ENCODE measurements around the gene TBC1D9.

TBC1D9 gene

GRCh38 chr4:140675599-140676231, 80.5 kb downstream of the TBC1D9 start:
- no peak for DNase-seq
- Histone ChIP-seq H3K27me3 (replicated peaks; ENCODE audit: insufficient read depth, low read length) (no peaks in the 10 kb centered on the region), H3K9me3 (replicated peaks; ENCODE audit: insufficient read depth, low read length) (no peaks in the 10 kb centered on the region), H3K4me2 (ENCODE audit: low read depth, low read length) (no peak overlapping the region), H3F3A (ENCODE audit: insufficient read depth, low read length) (no peaks in the 10 kb centered on the region), H3K4me1 (ENCODE audit: low read length) (no peaks in the 10 kb centered on the region), H3K4me3 (ENCODE audit: low read length) (no peak overlapping the region), H2AFZ (ENCODE audit: low read length) (no peak overlapping the region), H4K20me1 (ENCODE audit: insufficient read depth, low read length) (no peaks in the 10 kb centered on the region), H3K27ac (ENCODE audit: low read length) (no peak overlapping the region), H3K9ac (ENCODE audit: low read length) (no peak overlapping the region), H3K36me3 (replicated peaks; ENCODE audit: insufficient read depth, low read length) (no peaks in the 10 kb centered on the region), H3K79me2 (ENCODE audit: low read length) (no peaks in the 10 kb centered on the region), H3K9me2 (replicated peaks; ENCODE audit: insufficient read depth, low read length) (no peaks in the 10 kb centered on the region)
- no peak for TF ChIP-seq EZH2phosphoT487 (IDR thresholded peaks at IDR 0.05; ENCODE audit: low read length)
- no peak for TF ChIP-seq EZH2 (optimal IDR thresholded peaks at IDR 0.05; ENCODE audit: low read depth, low read length)
- TF ChIP-seq CTCF (IDR thresholded peaks at IDR 0.05; ENCODE audit: low read length): no peak

- no peak for TF ChIP-seq EZH2 (optimal IDR thresholded peaks at IDR 0.05; ENCODE audit: low read depth, low read length)
- no peak for TF ChIP-seq EZH2phosphoT487 (IDR thresholded peaks at IDR 0.05; ENCODE audit: low read length)
- no peak for TF ChIP-seq CTCF (IDR thresholded peaks at IDR 0.05; ENCODE audit: low read length)
- Histone ChIP-seq H3K4me1 (ENCODE audit: low read length) (no peaks in the 10 kb centered on the region), H3K27ac (ENCODE audit: low read length) (no peak overlapping the region), H3K9me2 (replicated peaks; ENCODE audit: insufficient read depth, low read length) (no peaks in the 10 kb centered on the region), H4K20me1 (ENCODE audit: insufficient read depth, low read length) (no peaks in the 10 kb centered on the region), H3K4me2 (ENCODE audit: low read depth, low read length) (no peak overlapping the region), H3K9ac (ENCODE audit: low read length) (no peak overlapping the region), H3K9me3 (replicated peaks; ENCODE audit: insufficient read depth, low read length) (no peaks in the 10 kb centered on the region), H3K36me3 (replicated peaks; ENCODE audit: insufficient read depth, low read length) (no peaks in the 10 kb centered on the region), H3K27me3 (replicated peaks; ENCODE audit: insufficient read depth, low read length) (no peaks in the 10 kb centered on the region), H3K4me3 (ENCODE audit: low read length) (no peak overlapping the region), H2AFZ (ENCODE audit: low read length) (no peak overlapping the region), H3F3A (ENCODE audit: insufficient read depth, low read length) (no peaks in the 10 kb centered on the region), H3K79me2 (ENCODE audit: low read length) (no peaks in the 10 kb centered on the region)
- DNase-seq: no peak
Observed at GRCh38 chr4:140673729-140674128, 82.5 kb downstream of the TBC1D9 start.

GRCh38 chr4:140672416-140672815, 83.8 kb downstream of the TBC1D9 start:
- no peaks in the 10 kb centered on the region for H3K36me3 ChIP-seq (replicated peaks; ENCODE audit: insufficient read depth, low read length)
- no peak overlapping the region for H3K27ac ChIP-seq (ENCODE audit: low read length)
- peaks cover 8% of the 10 kb centered on the region for H3K4me1 ChIP-seq (ENCODE audit: low read length)
- H3K9ac ChIP-seq (ENCODE audit: low read length): no peak overlapping the region
- no peak overlapping the region for H3K4me2 ChIP-seq (ENCODE audit: low read depth, low read length)
- H3K79me2 ChIP-seq (ENCODE audit: low read length): no peaks in the 10 kb centered on the region
- TF ChIP-seq EZH2phosphoT487 (IDR thresholded peaks at IDR 0.05; ENCODE audit: low read length): no peak
- no peak for TF ChIP-seq EZH2 (optimal IDR thresholded peaks at IDR 0.05; ENCODE audit: low read depth, low read length)
- TF ChIP-seq CTCF (IDR thresholded peaks at IDR 0.05; ENCODE audit: low read length): no peak
- H3F3A ChIP-seq (ENCODE audit: insufficient read depth, low read length): peaks cover 2% of the 10 kb centered on the region; the same call in 1 of the 2 replicates
- no peaks in the 10 kb centered on the region for H3K9me2 ChIP-seq (replicated peaks; ENCODE audit: insufficient read depth, low read length)
- no peaks in the 10 kb centered on the region for H4K20me1 ChIP-seq (ENCODE audit: insufficient read depth, low read length)
- DNase-seq: no peak
- no peaks in the 10 kb centered on the region for H3K27me3 ChIP-seq (replicated peaks; ENCODE audit: insufficient read depth, low read length)
- H3K4me3 ChIP-seq (ENCODE audit: low read length): no peak overlapping the region
- no peaks in the 10 kb centered on the region for H3K9me3 ChIP-seq (replicated peaks; ENCODE audit: insufficient read depth, low read length)
- no peak overlapping the region for H2AFZ ChIP-seq (ENCODE audit: low read length)

Measured in MM.1S (cell line).